GM23338 (cell line): ENCODE data around the gene HSPA12A. TPM values are rescaled to one million over a fixed set of nuclear protein-coding genes. Genes with fewer than 3 reads are reported as not detected.

Experiments
- ATAC-seq: fragments of 200-7000 bp; cut with Tn5 transposase; 3 replicates; pipeline ENCODE4 v1.9.1; 2020
- DNase-seq: peaks from one replicate; pipeline ENCODE4 v3.0.0-alpha.2; 2015; ENCODE audit warnings: low spot score
- H2AFZ ChIP-seq: fragments of 200-600 bp; sonication (generic); 2 replicates; pipeline ENCODE4 v1.8.0; 2016; ENCODE audit warnings: antibody characterized with exemption, mild to moderate bottlenecking, moderate library complexity
- H3F3A ChIP-seq: fragments of 200-600 bp; sonication (generic); replicated peaks from 2 replicates; pipeline ENCODE4 v1.8.0; 2017; ENCODE audit warnings: antibody characterized with exemption, mixed run types, low read depth
- H3K27ac ChIP-seq: fragments of 200-600 bp; sonication (generic); 2 replicates; pipeline ENCODE4 v1.6.1; 2016; ENCODE audit warnings: low read depth
- H3K27me3 ChIP-seq: fragments of 200-600 bp; sonication (generic); 2 replicates; pipeline ENCODE4 v1.8.0; 2016; ENCODE audit warnings: mild to moderate bottlenecking, mixed run types, moderate library complexity; ENCODE audit not compliant: insufficient read depth
- H3K36me3 ChIP-seq: fragments of 200-600 bp; sonication (generic); 2 replicates; pipeline ENCODE4 v1.8.0; 2016; ENCODE audit warnings: mild to moderate bottlenecking; ENCODE audit not compliant: insufficient read depth
- H3K4me1 ChIP-seq: fragments of 200-600 bp; sonication (generic); 2 replicates; pipeline ENCODE4 v1.8.0; 2016; ENCODE audit warnings: mild to moderate bottlenecking, moderate library complexity; ENCODE audit not compliant: insufficient read depth
- H3K4me2 ChIP-seq: fragments of 200-600 bp; sonication (generic); 2 replicates; pipeline ENCODE4 v1.7.1; 2017; ENCODE audit warnings: mixed run types
- H3K4me3 ChIP-seq: fragments of 200-600 bp; sonication (generic); 2 replicates; pipeline ENCODE4 v1.6.1; 2016; ENCODE audit warnings: mixed run types
- H3K79me2 ChIP-seq: fragments of 200-600 bp; sonication (generic); replicated peaks from 2 replicates; pipeline ENCODE4 v1.8.0; 2017; ENCODE audit warnings: mild to moderate bottlenecking; ENCODE audit not compliant: insufficient read depth
- H3K9me2 ChIP-seq: fragments of 200-600 bp; sonication (generic); 2 replicates; pipeline ENCODE4 v1.8.0; 2017; ENCODE audit not compliant: insufficient read depth
- H4K20me1 ChIP-seq: fragments of 200-600 bp; sonication (generic); replicated peaks from 2 replicates; pipeline ENCODE4 v1.8.0; 2017; ENCODE audit warnings: mild to moderate bottlenecking; ENCODE audit not compliant: insufficient read depth
- H3K27ac Mint-ChIP-seq: 2 replicates; pipeline ENCODE4 v1.8.0; 2020; ENCODE audit warnings: inconsistent platforms, mild to moderate bottlenecking, moderate library complexity, mixed read lengths
- H3K27me3 Mint-ChIP-seq: 3 replicates; pipeline ENCODE4 v1.8.0; 2022; ENCODE audit warnings: low read depth, mild to moderate bottlenecking, moderate library complexity, mixed read lengths, inconsistent platforms; ENCODE audit not compliant: insufficient read depth, poor library complexity
- H3K36me3 Mint-ChIP-seq: 3 replicates; pipeline ENCODE4 v1.8.0; 2021; ENCODE audit warnings: low read depth, mild to moderate bottlenecking, inconsistent platforms, moderate library complexity, mixed read lengths
- H3K4me1 Mint-ChIP-seq: 3 replicates; pipeline ENCODE4 v1.8.0; 2020; ENCODE audit warnings: mild to moderate bottlenecking, inconsistent platforms, mixed read lengths
- H3K4me3 Mint-ChIP-seq: 3 replicates; pipeline ENCODE4 v1.8.0; 2021; ENCODE audit warnings: moderate library complexity, mild to moderate bottlenecking, inconsistent platforms, mixed read lengths
- H3K9me3 Mint-ChIP-seq: 3 replicates; pipeline ENCODE4 v1.8.0; 2020; ENCODE audit warnings: moderate library complexity, mild to moderate bottlenecking, inconsistent platforms, mixed read lengths
- CREB1 ChIP-seq: fragments of 250-450 bp; sonication (Bioruptor Pico); IDR thresholded peaks from 2 replicates; pipeline ENCODE4 v1.5.0; 2020; ENCODE audit warnings: low read depth, mild to moderate bottlenecking, moderate library complexity
- CTCF ChIP-seq, 2 experiments: fragments of 200-600 bp in 1 of 2; sonication (generic) in 1 of 2; conservative IDR thresholded peaks; 2 replicates each; pipeline versions ENCODE4 v1.5.1 to v1.6.1; 2016 to 2017; ENCODE audit warnings: antibody characterized with exemption in 2 of 2, low read depth in 2 of 2, mild to moderate bottlenecking in 2 of 2, moderate library complexity in 1 of 2
- ETS1 ChIP-seq: IDR thresholded peaks from 2 replicates; pipeline ENCODE4 v1.6.1; 2016; ENCODE audit warnings: antibody characterized with exemption
- EZH2 ChIP-seq: fragments of 200-600 bp; sonication (generic); IDR thresholded peaks from one replicate; pipeline ENCODE4 v1.8.0; 2017; ENCODE audit warnings: antibody characterized with exemption, mild to moderate bottlenecking, low read depth; ENCODE audit not compliant: unreplicated experiment
- EZH2phosphoT487 ChIP-seq: fragments of 200-600 bp; sonication (generic); IDR thresholded peaks from one replicate; pipeline ENCODE4 v1.8.1; 2018; ENCODE audit warnings: antibody characterized with exemption; ENCODE audit not compliant: unreplicated experiment
- JUNB ChIP-seq: IDR thresholded peaks from one replicate; pipeline ENCODE4 v1.6.1; 2016; ENCODE audit warnings: antibody characterized with exemption; ENCODE audit not compliant: unreplicated experiment
- NANOG ChIP-seq: IDR thresholded peaks from 2 replicates; pipeline ENCODE4 v1.6.1; 2016; ENCODE audit warnings: antibody characterized with exemption, borderline replicate concordance
- POLR2AphosphoS5 ChIP-seq: IDR thresholded peaks from 2 replicates; pipeline ENCODE4 v1.6.1; 2016; ENCODE audit warnings: antibody characterized with exemption, low read depth
- REST ChIP-seq: IDR thresholded peaks from one replicate; pipeline ENCODE4 v1.6.1; 2018; ENCODE audit warnings: antibody characterized with exemption; ENCODE audit not compliant: unreplicated experiment
- STAT1 ChIP-seq: IDR thresholded peaks from one replicate; pipeline ENCODE4 v1.6.1; 2016; ENCODE audit warnings: antibody characterized with exemption; ENCODE audit not compliant: unreplicated experiment
- ZNF331 ChIP-seq: fragments of 250-450 bp; sonication (Bioruptor Pico); IDR thresholded peaks from 2 replicates; pipeline ENCODE4 v1.5.0; 2020; ENCODE audit warnings: low read depth, mild to moderate bottlenecking, moderate library complexity
- polyA plus RNA-seq: library from polyadenylated mRNA; unstranded; fragments of >200 nt; fragmentation: Nextera tagmentation; extraction: Ambion mirVana; gene quantifications from 2 replicates; pipeline ENCODE4 v1.2.1, GENCODE V29; 2016
- total RNA-seq: library from RNA; depleted of rRNA; stranded (reverse); fragments of >200 nt; shearing (Covaris generic); gene quantifications from 2 replicates; pipeline ENCODE4 v1.2.3, GENCODE V29; 2014

HSPA12A gene
- total and polyA plus RNA-seq, 2 experiments from 2014 or later, result 4.4 to 6.3 TPM

- TF ChIP-seq REST (no peak), CREB1 (CRISPR knock-in tag) (no peak), EZH2phosphoT487 (no peak), CTCF (conservative IDR thresholded peaks at IDR 0.05; ENCODE audit: low read depth in 2 of 2) (no peak), STAT1 (no peak), NANOG (no peak), ETS1 (no peak), ZNF331 (CRISPR knock-in tag) (no peak), POLR2AphosphoS5 (no peak), JUNB (no peak)
Measured at GRCh38 chr10:116761883-116762282, 19.5 kb upstream of the HSPA12A start (continued).

GRCh38 chr10:116760919-116761318 is 18.6 kb upstream of the HSPA12A start:
- Histone ChIP-seq H3K4me1 (no peaks in the 10 kb centered on the region), H3K4me3 (no peak overlapping the region), H3K36me3 (no peaks in the 10 kb centered on the region; the same call in 1 of the 2 replicates), H3F3A (no peaks in the 10 kb centered on the region), H3K79me2 (no peaks in the 10 kb centered on the region), H3K27ac (no peak overlapping the region), H3K9me2 (0 out of 2 replicates have a peak, but pooled peaks cover 3% of the 10 kb centered on the region), H2AFZ (no peak overlapping the region), H4K20me1 (no peaks in the 10 kb centered on the region), H3K27me3 (no peaks in the 10 kb centered on the region), H3K4me2 (no peak overlapping the region)
- H3K9me3 Mint-ChIP-seq, result peaks cover 10% of the 10 kb centered on the region; the same call in 2 of the 3 replicates
- ATAC-seq (no peak), DNase-seq (no peak)
- peaks cover 4% of the 10 kb centered on the region; the same call in 2 of the 3 replicates for H3K4me1 Mint-ChIP-seq
- peaks cover 3% of the 10 kb centered on the region for H3K27me3 Mint-ChIP-seq
- peaks cover 3% of the 10 kb centered on the region; the same call in 1 of the 3 replicates for H3K36me3 Mint-ChIP-seq
- H3K27ac Mint-ChIP-seq, result no peak overlapping the region
- no peak overlapping the region for H3K4me3 Mint-ChIP-seq
- TF ChIP-seq EZH2, result no peak
- TF ChIP-seq CTCF (conservative IDR thresholded peaks at IDR 0.05; ENCODE audit: low read depth in 2 of 2), result no peak
- TF ChIP-seq STAT1, result no peak
- TF ChIP-seq POLR2AphosphoS5, result no peak
- TF ChIP-seq ETS1, result no peak
- TF ChIP-seq EZH2phosphoT487, result no peak
- TF ChIP-seq NANOG, result no peak
